GM12878 (cell line): ENCODE results near the gene ANKRD23. TPM values are rescaled to one million over a fixed set of nuclear protein-coding genes. Genes with fewer than 3 reads are reported as not detected.

Experiments
- ATAC-seq: fragments of 200-7000 bp; cut with Tn5 transposase; 3 replicates; pipeline ENCODE4 v1.9.1; 2020; ENCODE audit warnings: mild to moderate bottlenecking, moderate library complexity
- BruUV-seq: library from RNA; stranded (reverse); fragments of 400-500 nt; replicated peaks from 2 replicates; lab custom pipeline; 2021; lab: Mats Ljungman, UMichigan
- CTCF ChIA-PET: fragments of 300-600 bp; sonication (Branson Sonifier 250); formaldehyde crosslinking; extraction: SDS; loops from one replicate; lab custom pipeline; 2021; ENCODE audit warnings: inconsistent platforms; lab: Yijun Ruan, JAX
- POLR2A ChIA-PET: fragments of 350-600 bp; formaldehyde crosslinking; extraction: SDS; loops from one replicate; lab custom pipeline; 2021; ENCODE audit warnings: inconsistent platforms; lab: Charles Lee
- RAD21 ChIA-PET: fragments of 300-600 bp; sonication (Branson Sonifier 250); formaldehyde crosslinking; loops from one replicate; lab custom pipeline; 2023; ENCODE audit warnings: antibody characterized with exemption; ENCODE audit not compliant: unreplicated experiment; lab: Charles Lee
- SMC1A ChIA-PET: fragments of 300-600 bp; sonication (Branson Sonifier 250); formaldehyde crosslinking; loops from one replicate; lab custom pipeline; 2023; ENCODE audit not compliant: unreplicated experiment, uncharacterized antibody; lab: Charles Lee
- DNase-seq: peaks from one replicate; pipeline ENCODE4 v3.0.0-alpha.2; 2011; ENCODE audit warnings: low read depth, low spot score
- FAIRE-seq: peaks from 3 replicates; lab custom pipeline; 2011; peaks lifted over from hg19 to GRCh38; lab: Jason Lieb, UNC
- H2AFZ ChIP-seq: 2 replicates; pipeline ENCODE4 v1.6.0; 2011; ENCODE audit warnings: low read depth, low read length, control low read depth; ENCODE audit not compliant: control insufficient read depth
- H3K27ac ChIP-seq: 2 replicates; pipeline ENCODE4 v1.5.1; 2011; ENCODE audit warnings: control low read depth; ENCODE audit not compliant: control insufficient read depth, insufficient read depth
- H3K27me3 ChIP-seq, 2 experiments: replicated peaks in 1 of 2; 2 replicates each; pipeline versions ENCODE4 v1.6.0 to v1.6.1; 2011; ENCODE audit warnings: low read length in 1 of 2; ENCODE audit not compliant: control insufficient read depth in 2 of 2, insufficient read depth in 2 of 2
- H3K36me3 ChIP-seq, 2 experiments: 2 replicates each; pipeline ENCODE4 v1.5.1; 2011; ENCODE audit warnings: low read length in 1 of 2; ENCODE audit not compliant: control insufficient read depth in 2 of 2, insufficient read depth in 2 of 2
- H3K4me1 ChIP-seq: 2 replicates; pipeline ENCODE4 v1.6.1; 2011; ENCODE audit warnings: mild to moderate bottlenecking, low read length, moderate library complexity, mixed read lengths; ENCODE audit not compliant: control insufficient read depth, insufficient read depth
- H3K4me2 ChIP-seq: 2 replicates; pipeline ENCODE4 v1.6.0; 2011; ENCODE audit warnings: control low read depth; ENCODE audit not compliant: control insufficient read depth, insufficient read depth
- H3K4me3 ChIP-seq: fragments of 200-600 bp; sonication (generic); 2 replicates; pipeline ENCODE4 v1.5.1; 2016
- H3K79me2 ChIP-seq: 2 replicates; pipeline ENCODE4 v1.6.0; 2011; ENCODE audit warnings: low read length; ENCODE audit not compliant: control insufficient read depth, insufficient read depth
- H3K9ac ChIP-seq: 2 replicates; pipeline ENCODE4 v1.8.0; 2011; ENCODE audit warnings: low read length, control low read depth, mixed read lengths; ENCODE audit not compliant: control insufficient read depth, insufficient read depth
- H3K9me3 ChIP-seq: replicated peaks from 3 replicates; pipeline ENCODE4 v1.5.1; 2011; ENCODE audit warnings: mild to moderate bottlenecking, low read length; ENCODE audit not compliant: control insufficient read depth, insufficient read depth
- H4K20me1 ChIP-seq: 2 replicates; pipeline ENCODE4 v1.6.0; 2011; ENCODE audit not compliant: control insufficient read depth, insufficient read depth
- ASH2L ChIP-seq: fragments of 300-600, 200-600 bp; sonication (generic); IDR thresholded peaks from 2 replicates; pipeline ENCODE4 v1.6.1; 2017; ENCODE audit warnings: low read depth, mild to moderate bottlenecking, borderline replicate concordance
- BHLHE40 ChIP-seq, 2 experiments: fragments of 450-650 bp in 1 of 2; IDR thresholded peaks; 2 replicates each; pipeline ENCODE4 v1.6.1; 2011 to 2017; ENCODE audit warnings: low read depth in 2 of 2, borderline replicate concordance in 1 of 2, improper control_type of control experiment in 1 of 2, low read length in 1 of 2, mild to moderate bottlenecking in 1 of 2
- GABPA ChIP-seq: IDR thresholded peaks from 2 replicates; pipeline ENCODE4 v1.6.1; 2014; ENCODE audit warnings: antibody characterized with exemption, low read depth, mild to moderate bottlenecking, inconsistent platforms
- PAX8 ChIP-seq: fragments of 450-650 bp; IDR thresholded peaks from 2 replicates; pipeline ENCODE4 v1.6.1; 2017; ENCODE audit warnings: mild to moderate bottlenecking, moderate library complexity
- PBX3 ChIP-seq: IDR thresholded peaks from 2 replicates; pipeline ENCODE4 v1.6.1; 2011; ENCODE audit warnings: mild to moderate bottlenecking, low read depth, low read length, moderate library complexity; ENCODE audit not compliant: insufficient replicate concordance
- SMC3 ChIP-seq: IDR thresholded peaks from 2 replicates; pipeline ENCODE4 v1.6.1; 2011; ENCODE audit warnings: low read length, improper control_type of control experiment, borderline replicate concordance
- ZBED1 ChIP-seq: IDR thresholded peaks from 2 replicates; pipeline ENCODE4 v1.6.1; 2016; ENCODE audit warnings: borderline replicate concordance
- ZNF217 ChIP-seq: fragments of 450-650 bp; IDR thresholded peaks from 2 replicates; pipeline ENCODE4 v1.6.1; 2017; ENCODE audit warnings: antibody characterized with exemption, mild to moderate bottlenecking
- WGBS: methylation state at CpG from one replicate; pipeline ENCODE4 v1.1.6; 2016; ENCODE audit warnings: low lambda C conversion rate; ENCODE audit not compliant: insufficient replicate concordance, insufficient coverage; ENCODE audit errors: missing lambda C conversion rate; 5-methylcytosine and 5-hydroxymethylcytosine counted together
- in situ Hi-C: fragments of 300-500 bp; cut with MboI; formaldehyde crosslinking; loops from 9 replicates; pipeline ENCODE4 v1.14.3; 2018; ENCODE audit warnings: mixed read lengths
- intact Hi-C: fragments of 100-400 bp; cut with micrococcal nuclease; formaldehyde crosslinking; loops from one replicate; pipeline ENCODE4 v1.14.2; 2022; ENCODE audit not compliant: unreplicated experiment
- polyA plus RNA-seq, 11 experiments: library from polyadenylated mRNA; depleted of rRNA in 4 of 11; unstranded in 6 of 11; stranded (reverse) in 5 of 11; fragments of >200 nt; fragmentation: Nextera tagmentation in 4 of 11; fragmentation: Illumina TruSeq in 1 of 11; extraction: Ambion mirVana in 4 of 11; extraction: Trizol in 1 of 11; gene quantifications; 1 replicate in 1 of 11; 2 replicates in 10 of 11; pipeline versions ENCODE4 v1.2.1 to v1.2.3, GENCODE V29; 2011 to 2016; ENCODE audit warnings: inconsistent platforms in 2 of 11, missing spikeins in 2 of 11, low read depth in 1 of 11
- total RNA-seq, 4 experiments: library from RNA; depleted of rRNA in 3 of 4; stranded (reverse); fragments of >200 nt in 3 of 4; fragmentation: Illumina TruSeq in 1 of 4; extraction: Trizol in 1 of 4; gene quantifications; 2 replicates each; pipeline versions ENCODE4 v1.2.1 to v1.2.3, GENCODE V29; 2013 to 2021
- TF ChIP-seq, protein P1 (sequence below): IDR thresholded peaks from 2 replicates; pipeline ENCODE4 v1.6.1; 2012; ENCODE audit warnings: improper control_type of control experiment, low read depth, low read length; ENCODE audit not compliant: insufficient replicate concordance
- TF ChIP-seq, protein P2 (sequence below): IDR thresholded peaks from 2 replicates; pipeline ENCODE4 v1.6.1; 2012; ENCODE audit warnings: low read depth, low read length, improper control_type of control experiment

ANKRD23 gene
- total and polyA plus RNA-seq, 10 of the 15 experiments (the other 5 are each of a cell fraction or from before 2014, with no cell fraction given): 0.34 to 5.3 (median 2.7) TPM

GRCh38 chr2:96842600-96842999, 1.2 kb downstream of the ANKRD23 start (continued):
- no peak for TF ChIP-seq ZNF217
- TF ChIP-seq, protein P1, sequence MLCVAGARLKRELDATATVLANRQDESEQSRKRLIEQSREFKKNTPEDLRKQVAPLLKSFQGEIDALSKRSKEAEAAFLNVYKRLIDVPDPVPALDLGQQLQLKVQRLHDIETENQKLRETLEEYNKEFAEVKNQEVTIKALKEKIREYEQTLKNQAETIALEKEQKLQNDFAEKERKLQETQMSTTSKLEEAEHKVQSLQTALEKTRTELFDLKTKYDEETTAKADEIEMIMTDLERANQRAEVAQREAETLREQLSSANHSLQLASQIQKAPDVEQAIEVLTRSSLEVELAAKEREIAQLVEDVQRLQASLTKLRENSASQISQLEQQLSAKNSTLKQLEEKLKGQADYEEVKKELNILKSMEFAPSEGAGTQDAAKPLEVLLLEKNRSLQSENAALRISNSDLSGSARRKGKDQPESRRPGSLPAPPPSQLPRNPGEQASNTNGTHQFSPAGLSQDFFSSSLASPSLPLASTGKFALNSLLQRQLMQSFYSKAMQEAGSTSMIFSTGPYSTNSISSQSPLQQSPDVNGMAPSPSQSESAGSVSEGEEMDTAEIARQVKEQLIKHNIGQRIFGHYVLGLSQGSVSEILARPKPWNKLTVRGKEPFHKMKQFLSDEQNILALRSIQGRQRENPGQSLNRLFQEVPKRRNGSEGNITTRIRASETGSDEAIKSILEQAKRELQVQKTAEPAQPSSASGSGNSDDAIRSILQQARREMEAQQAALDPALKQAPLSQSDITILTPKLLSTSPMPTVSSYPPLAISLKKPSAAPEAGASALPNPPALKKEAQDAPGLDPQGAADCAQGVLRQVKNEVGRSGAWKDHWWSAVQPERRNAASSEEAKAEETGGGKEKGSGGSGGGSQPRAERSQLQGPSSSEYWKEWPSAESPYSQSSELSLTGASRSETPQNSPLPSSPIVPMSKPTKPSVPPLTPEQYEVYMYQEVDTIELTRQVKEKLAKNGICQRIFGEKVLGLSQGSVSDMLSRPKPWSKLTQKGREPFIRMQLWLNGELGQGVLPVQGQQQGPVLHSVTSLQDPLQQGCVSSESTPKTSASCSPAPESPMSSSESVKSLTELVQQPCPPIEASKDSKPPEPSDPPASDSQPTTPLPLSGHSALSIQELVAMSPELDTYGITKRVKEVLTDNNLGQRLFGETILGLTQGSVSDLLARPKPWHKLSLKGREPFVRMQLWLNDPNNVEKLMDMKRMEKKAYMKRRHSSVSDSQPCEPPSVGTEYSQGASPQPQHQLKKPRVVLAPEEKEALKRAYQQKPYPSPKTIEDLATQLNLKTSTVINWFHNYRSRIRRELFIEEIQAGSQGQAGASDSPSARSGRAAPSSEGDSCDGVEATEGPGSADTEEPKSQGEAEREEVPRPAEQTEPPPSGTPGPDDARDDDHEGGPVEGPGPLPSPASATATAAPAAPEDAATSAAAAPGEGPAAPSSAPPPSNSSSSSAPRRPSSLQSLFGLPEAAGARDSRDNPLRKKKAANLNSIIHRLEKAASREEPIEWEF: no peak
- TF ChIP-seq, all 136 proteins: peak for 0

DNA sequence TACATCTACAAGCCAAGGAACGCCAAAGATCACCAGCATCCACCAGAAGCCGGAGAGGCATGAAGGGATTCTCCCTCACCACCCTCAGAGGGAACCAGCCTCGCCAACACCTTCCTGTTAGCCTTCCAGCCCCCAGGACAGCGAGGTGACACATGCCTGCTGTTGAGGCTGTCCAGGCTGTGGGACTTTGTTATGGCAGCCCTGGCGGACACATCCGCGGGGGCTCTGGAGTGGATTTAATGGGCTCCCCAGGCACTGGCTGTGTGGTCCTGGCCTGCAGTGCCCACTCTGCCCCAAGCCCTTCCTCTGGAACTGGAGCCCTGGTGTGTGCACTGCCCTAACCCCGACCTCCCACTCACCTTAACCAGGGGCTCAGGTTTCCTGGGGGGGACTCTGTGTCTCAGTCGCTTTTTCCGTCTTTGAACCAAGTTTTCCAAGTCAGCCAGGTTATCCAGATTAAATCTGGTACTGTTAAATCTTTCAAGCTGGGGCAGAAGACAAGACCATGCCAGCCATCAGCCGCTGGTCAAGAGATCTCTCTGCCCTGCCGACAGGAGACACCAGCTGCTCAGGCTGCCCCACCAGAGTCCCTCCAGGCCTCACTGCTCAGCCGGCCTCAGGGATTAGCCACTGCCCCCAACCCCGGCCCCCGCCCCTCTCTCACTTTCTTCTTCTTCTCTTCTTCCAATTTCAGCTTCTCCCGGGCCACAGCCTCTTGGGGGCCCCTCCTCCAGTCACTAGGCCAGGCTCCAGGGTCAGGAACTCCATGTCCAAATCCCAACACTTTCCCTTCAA, 1.9 kb downstream of the ANKRD23 start:
- Histone ChIP-seq H3K4me2 (no peak overlapping the region), H3K27me3 (no peaks in the 10 kb centered on the region), H3K4me1 (peaks cover 9% of the 10 kb centered on the region), H3K4me3 (no peak overlapping the region), H3K79me2 (no peaks in the 10 kb centered on the region), H3K36me3 (no peaks in the 10 kb centered on the region; a peak in 1 of 4 replicates), H2AFZ (no peak overlapping the region), H4K20me1 (no peaks in the 10 kb centered on the region), H3K27ac (no peak overlapping the region), H3K9me3 (no peaks in the 10 kb centered on the region), H3K9ac (no peak overlapping the region)
- in situ Hi-C loops (no loop called here), intact Hi-C loops (no loop called here)
- no TSS peak for BruUV-seq
- 84% methylated on average over 14 of the region's 16 CpGs for WGBS
- POLR2A ChIA-PET: interaction anchor here (1.1 to 1.3 kb wide), 2 partner anchors 8 to 13 kb away, joined by 3 to 4 read pairs; no protein-coding TSS in a partner anchor
- CTCF ChIA-PET: interaction anchor here (1.4 kb wide), 1 partner anchor 16 kb away, joined by 3 read pairs; the partner anchor contains the start of gene ANKRD39
- SMC1A ChIA-PET: interaction anchor here (0.7 to 1.3 kb wide), 2 partner anchors 22 to 51 kb away, joined by 3 to 5 read pairs; no protein-coding TSS in a partner anchor
- FAIRE-seq: no peak
- no peak for ATAC-seq
- no peak for DNase-seq
- RAD21 ChIA-PET: no interaction called here
- TF ChIP-seq PBX3: no peak
- no peak for TF ChIP-seq BHLHE40 (IDR thresholded peaks at IDR 0.05; ENCODE audit: borderline replicate concordance in 1 of 2, low read depth in 2 of 2, low read length in 1 of 2)
- TF ChIP-seq, protein P2, sequence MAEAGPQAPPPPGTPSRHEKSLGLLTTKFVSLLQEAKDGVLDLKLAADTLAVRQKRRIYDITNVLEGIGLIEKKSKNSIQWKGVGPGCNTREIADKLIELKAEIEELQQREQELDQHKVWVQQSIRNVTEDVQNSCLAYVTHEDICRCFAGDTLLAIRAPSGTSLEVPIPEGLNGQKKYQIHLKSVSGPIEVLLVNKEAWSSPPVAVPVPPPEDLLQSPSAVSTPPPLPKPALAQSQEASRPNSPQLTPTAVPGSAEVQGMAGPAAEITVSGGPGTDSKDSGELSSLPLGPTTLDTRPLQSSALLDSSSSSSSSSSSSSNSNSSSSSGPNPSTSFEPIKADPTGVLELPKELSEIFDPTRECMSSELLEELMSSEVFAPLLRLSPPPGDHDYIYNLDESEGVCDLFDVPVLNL: no peak
- TF ChIP-seq SMC3: no peak
- TF ChIP-seq GABPA: no peak
- no peak for TF ChIP-seq ZBED1
- TF ChIP-seq PAX8: no peak
- no peak for TF ChIP-seq ASH2L
